ENCODE data around the gene PTPDC1.

Gene PTPDC1

DNA sequence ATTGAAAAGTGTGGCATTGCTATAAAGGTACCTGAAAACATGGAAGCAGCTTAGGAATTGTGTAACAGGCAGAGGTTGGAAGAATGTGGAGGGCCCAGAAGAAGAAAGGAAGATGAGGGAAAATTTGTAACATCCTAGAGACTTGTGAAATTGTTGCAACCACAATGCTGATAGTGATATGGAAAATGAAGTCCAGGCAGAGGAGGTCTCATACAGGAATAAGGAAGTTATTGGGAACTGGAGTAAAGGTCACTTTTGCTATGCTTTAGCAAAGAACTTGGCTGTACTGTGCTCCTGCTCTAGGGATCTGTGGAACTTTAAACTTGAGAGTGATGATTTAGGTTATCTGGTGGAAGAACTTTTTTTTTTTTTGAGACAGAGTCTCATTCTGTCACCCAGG is 43.5 kb downstream of the PTPDC1 start:
- Histone ChIP-seq H3K4me1 (ENCODE audit: control insufficient read depth, insufficient read depth, low read length) (no peaks in the 10 kb centered on the region), H3K9me3 (ENCODE audit: control insufficient read depth, low read length) (no peaks in the 10 kb centered on the region), H3K4me3 (ENCODE audit: low read length) (no peak overlapping the region), H3K27me3 (ENCODE audit: control insufficient read depth, insufficient read depth, low read length) (no peaks in the 10 kb centered on the region), H3K36me3 (ENCODE audit: control insufficient read depth, insufficient read depth, low read length) (no peaks in the 10 kb centered on the region), H3K9ac (ENCODE audit: low read length) (no peak overlapping the region)

DNA sequence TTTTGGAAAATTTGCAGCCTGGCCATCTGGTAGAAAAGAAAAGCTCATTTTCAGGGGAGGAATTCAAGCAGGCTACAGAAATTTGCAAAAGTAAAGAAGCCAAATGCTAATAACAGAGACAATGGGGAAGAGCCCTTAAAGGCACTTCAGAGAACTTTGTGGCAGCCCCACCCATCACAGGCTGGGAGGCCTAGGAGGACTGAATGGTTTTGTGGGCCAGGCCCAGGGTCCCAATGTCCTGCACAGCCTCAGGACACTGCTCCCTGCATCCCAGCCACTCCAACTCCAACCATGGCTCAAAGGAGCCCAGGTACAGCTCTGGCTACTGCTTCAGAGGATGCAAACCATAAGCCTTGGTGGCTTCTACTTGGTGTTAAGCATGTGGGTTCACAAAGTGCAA is 44.3 kb downstream of the PTPDC1 start:
- no peaks in the 10 kb centered on the region for H3K9me3 ChIP-seq (ENCODE audit: control insufficient read depth, low read length)

DNA sequence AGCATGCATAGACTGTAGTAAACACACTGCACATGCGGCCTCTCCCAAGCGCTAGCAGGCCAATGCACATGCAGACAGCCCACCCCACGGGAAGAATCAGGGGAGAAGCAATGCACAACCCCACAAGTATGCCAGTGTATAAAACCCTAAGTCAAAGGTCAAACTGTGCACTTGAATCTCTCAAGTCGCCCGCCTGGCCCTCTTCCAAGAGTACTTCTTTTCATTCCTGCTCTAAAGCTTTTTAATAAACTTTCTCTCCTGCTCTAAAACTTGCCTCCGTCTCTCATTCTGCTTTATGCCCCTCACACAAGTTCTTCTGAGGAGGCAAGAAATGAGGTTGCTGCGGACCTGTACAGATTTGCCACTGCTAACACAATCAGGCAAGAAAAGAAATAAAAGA is 50.4 kb downstream of the PTPDC1 start:
- no peaks in the 10 kb centered on the region for H3K9me3 ChIP-seq (ENCODE audit: control insufficient read depth, low read length)
- H3K4me1 ChIP-seq (ENCODE audit: control insufficient read depth, insufficient read depth, low read length) = peaks cover 8% of the 10 kb centered on the region
- no peak overlapping the region for H3K4me3 ChIP-seq (ENCODE audit: low read length)
- H3K9ac ChIP-seq (ENCODE audit: low read length) = no peak overlapping the region
- H3K36me3 ChIP-seq (ENCODE audit: control insufficient read depth, insufficient read depth, low read length) = no peaks in the 10 kb centered on the region
- H3K27me3 ChIP-seq (ENCODE audit: control insufficient read depth, insufficient read depth, low read length) = no peaks in the 10 kb centered on the region

More for the DNA sequence above, 44.3 kb downstream of the PTPDC1 start:
- H3K4me1 ChIP-seq (ENCODE audit: control insufficient read depth, insufficient read depth, low read length) = no peaks in the 10 kb centered on the region
- H3K4me3 ChIP-seq (ENCODE audit: low read length) = no peak overlapping the region
- H3K9ac ChIP-seq (ENCODE audit: low read length) = no peak overlapping the region
- H3K36me3 ChIP-seq (ENCODE audit: control insufficient read depth, insufficient read depth, low read length) = no peaks in the 10 kb centered on the region
- H3K27me3 ChIP-seq (ENCODE audit: control insufficient read depth, insufficient read depth, low read length) = no peaks in the 10 kb centered on the region

DNA sequence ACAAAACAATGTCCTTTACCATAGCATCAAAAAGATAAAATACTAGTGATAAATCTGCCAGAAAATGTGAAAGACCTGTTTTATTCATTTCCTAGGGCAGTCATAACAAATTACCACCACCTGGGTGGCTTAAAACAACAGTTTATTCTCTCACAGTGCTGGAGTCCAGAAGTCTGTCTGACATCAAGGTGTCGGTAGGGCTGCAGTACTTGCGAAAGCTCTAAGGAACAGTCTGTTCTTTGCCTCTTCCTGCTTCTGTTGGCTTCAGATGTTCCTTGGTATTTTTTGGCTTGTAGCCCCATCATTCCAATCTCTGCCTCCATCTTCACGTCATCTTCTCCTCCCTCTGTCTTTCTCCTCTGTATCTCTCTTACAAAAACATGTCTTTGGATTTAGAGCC is 51.0 kb downstream of the PTPDC1 start:
- Histone ChIP-seq H3K36me3 (ENCODE audit: control insufficient read depth, insufficient read depth, low read length) (no peaks in the 10 kb centered on the region), H3K4me3 (ENCODE audit: low read length) (no peak overlapping the region), H3K4me1 (ENCODE audit: control insufficient read depth, insufficient read depth, low read length) (peaks cover 12% of the 10 kb centered on the region), H3K9me3 (ENCODE audit: control insufficient read depth, low read length) (no peaks in the 10 kb centered on the region), H3K9ac (ENCODE audit: low read length) (no peak overlapping the region), H3K27me3 (ENCODE audit: control insufficient read depth, insufficient read depth, low read length) (no peaks in the 10 kb centered on the region)

DNA sequence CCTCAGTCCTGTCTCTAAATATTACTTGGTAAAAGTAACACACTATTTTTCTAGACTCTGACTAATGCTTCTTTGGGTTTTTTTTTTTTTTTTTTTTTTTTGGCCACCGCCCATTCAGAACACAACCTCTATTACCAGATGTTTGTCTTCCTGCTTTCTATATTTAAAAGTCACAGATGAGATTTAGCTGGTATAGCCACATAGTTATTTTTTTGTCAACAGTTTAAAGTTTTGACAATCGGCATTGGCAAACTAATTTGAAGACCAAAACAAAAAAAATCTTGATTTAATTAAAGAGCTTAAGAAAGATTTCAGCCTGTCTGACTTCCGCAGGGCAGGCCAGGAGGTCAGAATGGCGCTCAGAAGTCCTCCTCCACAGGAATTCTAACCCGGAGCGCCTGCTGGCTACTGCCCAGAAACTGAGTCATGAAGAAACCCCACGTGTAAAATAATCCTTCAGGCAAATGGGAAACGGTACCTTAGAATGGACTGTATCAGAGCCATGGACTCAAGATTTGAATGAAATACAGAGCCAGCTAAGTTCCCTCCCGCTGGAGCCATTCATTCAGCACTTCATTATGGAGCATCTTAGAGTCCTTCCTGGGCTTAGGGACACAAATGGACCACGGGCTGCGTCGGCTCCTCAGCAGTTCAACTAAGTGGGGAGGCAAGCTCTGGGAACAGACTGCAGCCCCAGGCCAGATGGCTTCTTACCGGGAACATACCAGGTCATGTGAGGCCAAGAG is 55.6 kb downstream of the PTPDC1 start:
- H3K9me3 ChIP-seq (ENCODE audit: control insufficient read depth, low read length) = no peaks in the 10 kb centered on the region
- peak overlapping the region; percentile 18 for H3K9ac ChIP-seq (ENCODE audit: low read length)
- H3K4me3 ChIP-seq (ENCODE audit: low read length) = no peak overlapping the region
- no peaks in the 10 kb centered on the region for H3K36me3 ChIP-seq (ENCODE audit: control insufficient read depth, insufficient read depth, low read length)
- peaks cover 35% of the 10 kb centered on the region for H3K4me1 ChIP-seq (ENCODE audit: control insufficient read depth, insufficient read depth, low read length)
- no peaks in the 10 kb centered on the region for H3K27me3 ChIP-seq (ENCODE audit: control insufficient read depth, insufficient read depth, low read length)

DNA sequence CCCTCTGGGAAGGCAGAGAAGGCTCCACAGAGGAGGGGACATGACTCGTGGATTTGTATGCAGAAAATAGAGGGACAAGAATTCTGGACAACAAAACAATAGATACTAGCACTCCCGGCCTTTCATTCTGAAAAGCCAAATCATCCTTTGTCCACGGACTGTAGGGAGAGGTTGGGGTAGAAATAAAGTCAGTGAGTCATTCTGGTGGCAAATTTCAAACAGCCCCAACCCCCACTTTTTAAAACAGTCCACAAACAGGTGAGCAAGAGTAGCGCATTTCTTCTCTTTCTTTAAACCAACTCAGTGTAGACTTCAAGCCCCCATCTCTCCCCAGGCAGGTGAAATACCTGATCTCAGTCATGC is 56.1 kb downstream of the PTPDC1 start:
- no peaks in the 10 kb centered on the region for H3K27me3 ChIP-seq (ENCODE audit: control insufficient read depth, insufficient read depth, low read length)

DNA sequence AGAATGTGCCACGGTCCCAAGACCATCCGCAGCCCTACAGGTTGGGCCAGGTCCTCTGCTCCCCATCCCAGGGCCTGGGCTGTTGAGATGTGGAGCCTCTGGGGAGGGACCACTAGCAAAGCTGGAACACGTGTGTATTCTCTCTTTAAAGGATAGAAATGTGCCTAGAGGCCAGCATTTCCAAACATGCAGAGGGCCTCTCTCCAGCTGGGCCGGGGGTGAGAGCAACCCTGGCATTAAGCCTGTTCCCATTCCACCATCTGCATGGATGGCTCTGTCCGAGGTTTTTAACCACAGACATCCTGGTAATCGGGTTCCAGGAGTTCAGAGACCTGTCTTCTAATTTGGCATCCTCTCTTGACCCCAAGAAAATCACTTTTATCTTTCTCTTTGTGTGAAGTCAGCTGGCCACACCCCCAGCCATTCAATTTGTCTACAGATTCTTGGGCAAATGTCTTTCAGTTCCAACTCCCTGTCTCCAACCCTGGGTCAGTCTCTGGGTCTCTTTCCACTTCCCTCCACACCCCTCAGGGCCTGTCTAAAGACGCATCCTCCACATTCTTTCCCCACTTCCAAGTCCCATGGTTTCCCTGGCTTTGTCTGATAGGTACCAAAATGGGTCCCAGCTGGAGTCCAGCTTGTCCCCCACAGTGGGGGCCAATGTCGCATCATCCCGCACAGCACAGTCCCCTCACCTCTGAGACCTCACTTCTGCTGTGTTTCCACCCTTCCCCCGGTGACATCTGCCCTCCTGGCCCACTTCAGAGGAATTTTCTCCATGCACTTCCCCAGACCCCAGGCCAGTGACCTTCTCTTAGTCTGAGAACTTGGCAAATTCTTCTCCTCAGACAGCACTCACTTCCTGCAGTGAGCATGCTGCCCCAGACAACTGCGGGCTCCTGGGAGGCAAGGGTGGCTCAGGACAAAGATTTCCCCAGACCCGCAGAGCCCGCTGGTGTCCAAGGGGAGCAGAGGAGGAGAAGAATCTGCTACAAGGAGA is 56.8 kb downstream of the PTPDC1 start:
- no peak overlapping the region for H3K4me3 ChIP-seq (ENCODE audit: low read length)
- H3K27me3 ChIP-seq (ENCODE audit: control insufficient read depth, insufficient read depth, low read length) = no peaks in the 10 kb centered on the region
- no peaks in the 10 kb centered on the region for H3K36me3 ChIP-seq (ENCODE audit: control insufficient read depth, insufficient read depth, low read length)
- H3K9me3 ChIP-seq (ENCODE audit: control insufficient read depth, low read length) = no peaks in the 10 kb centered on the region
- peaks cover 34% of the 10 kb centered on the region for H3K4me1 ChIP-seq (ENCODE audit: control insufficient read depth, insufficient read depth, low read length)
- no peak overlapping the region for H3K9ac ChIP-seq (ENCODE audit: low read length)

More for the DNA sequence above, 56.1 kb downstream of the PTPDC1 start:
- Histone ChIP-seq H3K4me1 (ENCODE audit: control insufficient read depth, insufficient read depth, low read length) (peaks cover 36% of the 10 kb centered on the region), H3K4me3 (ENCODE audit: low read length) (no peak overlapping the region), H3K36me3 (ENCODE audit: control insufficient read depth, insufficient read depth, low read length) (no peaks in the 10 kb centered on the region), H3K9me3 (ENCODE audit: control insufficient read depth, low read length) (no peaks in the 10 kb centered on the region), H3K9ac (ENCODE audit: low read length) (no peak overlapping the region)

DNA sequence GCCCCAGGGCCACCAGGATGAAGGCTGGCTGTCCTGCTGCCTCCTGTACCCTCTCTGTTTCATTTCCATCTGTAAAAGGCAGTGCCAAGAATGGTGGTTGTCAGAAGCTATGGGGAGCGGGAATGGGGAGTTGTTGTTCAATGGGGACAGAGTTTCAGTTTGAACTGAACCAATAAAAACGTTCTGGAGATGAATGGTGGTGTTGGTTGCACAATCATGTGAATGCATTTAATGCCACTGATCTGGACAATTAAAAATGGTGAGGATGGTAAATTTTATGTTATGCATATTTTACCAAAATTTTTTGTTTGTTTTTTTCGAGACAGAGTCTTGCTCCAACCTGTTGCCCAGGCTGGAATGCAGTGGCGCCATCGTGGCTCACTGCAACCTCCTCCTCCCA is 58.1 kb downstream of the PTPDC1 start:
- H3K9ac ChIP-seq (ENCODE audit: low read length) = no peak overlapping the region
- no peaks in the 10 kb centered on the region for H3K9me3 ChIP-seq (ENCODE audit: control insufficient read depth, low read length)
- H3K4me1 ChIP-seq (ENCODE audit: control insufficient read depth, insufficient read depth, low read length) = peaks cover 34% of the 10 kb centered on the region
- no peaks in the 10 kb centered on the region for H3K36me3 ChIP-seq (ENCODE audit: control insufficient read depth, insufficient read depth, low read length)
- no peak overlapping the region for H3K4me3 ChIP-seq (ENCODE audit: low read length)
- no peaks in the 10 kb centered on the region for H3K27me3 ChIP-seq (ENCODE audit: control insufficient read depth, insufficient read depth, low read length)

DNA sequence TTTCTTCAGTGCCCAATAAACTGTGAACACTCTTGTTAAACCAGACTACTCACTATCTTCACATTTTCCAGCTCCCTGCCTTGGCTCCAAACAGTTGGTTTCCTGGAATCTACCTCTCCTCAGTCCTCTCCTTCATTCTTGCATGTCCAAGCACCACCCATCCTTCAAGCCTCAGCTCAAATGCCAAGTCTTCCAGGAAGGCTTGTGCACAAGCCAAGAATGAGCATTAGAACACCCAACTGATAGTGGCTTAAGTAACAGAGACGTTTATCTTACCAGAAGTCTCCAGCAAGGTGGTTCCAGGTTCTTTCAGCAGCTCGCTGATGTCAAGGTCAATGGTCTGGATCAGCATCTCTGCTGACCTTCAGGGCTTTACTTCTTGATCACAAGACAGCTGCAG is 60.1 kb downstream of the PTPDC1 start:
- Histone ChIP-seq H3K36me3 (ENCODE audit: control insufficient read depth, insufficient read depth, low read length) (no peaks in the 10 kb centered on the region), H3K27me3 (ENCODE audit: control insufficient read depth, insufficient read depth, low read length) (no peaks in the 10 kb centered on the region), H3K9ac (ENCODE audit: low read length) (no peak overlapping the region), H3K4me1 (ENCODE audit: control insufficient read depth, insufficient read depth, low read length) (peaks cover 34% of the 10 kb centered on the region), H3K4me3 (ENCODE audit: low read length) (no peak overlapping the region), H3K9me3 (ENCODE audit: control insufficient read depth, low read length) (no peaks in the 10 kb centered on the region)

DNA sequence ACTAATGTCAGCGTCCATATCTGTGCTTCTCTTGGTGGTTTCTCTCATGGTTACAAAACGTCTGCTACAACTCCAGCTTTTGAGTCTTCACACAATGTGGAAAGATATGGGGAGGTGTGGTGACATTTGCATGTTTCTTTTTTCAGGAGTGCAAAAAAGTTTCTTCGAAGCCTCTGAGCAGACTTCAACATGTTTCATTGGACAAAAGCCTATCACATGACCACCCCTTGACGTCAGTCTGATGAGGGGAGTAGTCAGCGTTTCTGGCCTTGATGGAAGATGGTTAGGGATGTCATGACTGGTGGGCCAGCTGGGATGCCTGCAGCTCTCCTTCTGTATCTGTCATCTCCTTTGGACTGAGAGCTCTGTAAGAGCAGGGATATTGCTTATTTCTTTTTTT is 61.4 kb downstream of the PTPDC1 start:
- H3K4me1 ChIP-seq (ENCODE audit: control insufficient read depth, insufficient read depth, low read length) = peaks cover 26% of the 10 kb centered on the region
- no peak overlapping the region for H3K9ac ChIP-seq (ENCODE audit: low read length)
- no peaks in the 10 kb centered on the region for H3K36me3 ChIP-seq (ENCODE audit: control insufficient read depth, insufficient read depth, low read length)
- no peak overlapping the region for H3K4me3 ChIP-seq (ENCODE audit: low read length)
- no peaks in the 10 kb centered on the region for H3K9me3 ChIP-seq (ENCODE audit: control insufficient read depth, low read length)
- H3K27me3 ChIP-seq (ENCODE audit: control insufficient read depth, insufficient read depth, low read length) = no peaks in the 10 kb centered on the region

DNA sequence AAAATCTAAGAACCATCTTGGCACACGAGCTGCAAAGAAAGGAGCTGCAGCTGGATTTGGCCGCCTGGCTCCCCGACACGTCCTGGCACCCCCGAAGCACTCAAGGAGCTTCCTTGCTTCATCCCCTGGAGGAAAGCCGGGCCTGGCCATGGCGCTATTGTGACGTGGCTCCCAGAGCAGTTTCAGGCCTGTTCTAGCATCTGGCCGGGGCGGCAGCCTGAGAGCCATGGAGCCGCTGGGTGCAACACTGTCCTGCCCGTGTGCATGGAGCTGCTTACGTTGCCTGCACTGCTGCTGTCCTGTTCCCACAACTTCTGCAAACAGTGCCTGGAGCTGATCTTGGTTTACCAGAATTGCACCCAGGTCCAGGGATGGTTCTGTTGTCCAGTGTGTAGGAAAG is 63.5 kb downstream of the PTPDC1 start:
- H3K36me3 ChIP-seq (ENCODE audit: control insufficient read depth, insufficient read depth, low read length) = no peaks in the 10 kb centered on the region

DNA sequence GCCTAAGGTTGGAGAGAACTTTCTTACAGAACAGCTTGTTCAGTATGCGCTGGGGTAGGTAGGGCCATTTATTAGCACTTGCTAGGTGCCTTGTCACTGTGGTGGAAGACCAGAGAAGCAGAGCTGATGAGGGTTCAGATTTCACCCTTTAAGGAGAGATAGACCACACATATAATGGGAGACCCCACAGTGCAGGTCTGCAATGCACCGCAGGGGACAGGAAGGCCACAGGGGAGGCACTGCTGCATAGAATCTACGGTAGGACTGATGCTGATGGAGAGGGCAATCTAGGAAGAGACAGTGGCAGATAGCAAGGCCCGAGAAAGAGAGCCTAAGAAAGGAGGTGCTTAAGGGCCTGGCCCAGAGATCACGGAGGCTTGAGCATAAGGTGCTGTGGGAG is 64.2 kb downstream of the PTPDC1 start:
- H3K9ac ChIP-seq (ENCODE audit: low read length) = no peak overlapping the region
- H3K27me3 ChIP-seq (ENCODE audit: control insufficient read depth, insufficient read depth, low read length) = no peaks in the 10 kb centered on the region
- no peaks in the 10 kb centered on the region for H3K36me3 ChIP-seq (ENCODE audit: control insufficient read depth, insufficient read depth, low read length)
- no peak overlapping the region for H3K4me3 ChIP-seq (ENCODE audit: low read length)
- H3K9me3 ChIP-seq (ENCODE audit: control insufficient read depth, low read length) = no peaks in the 10 kb centered on the region
- H3K4me1 ChIP-seq (ENCODE audit: control insufficient read depth, insufficient read depth, low read length) = peaks cover 19% of the 10 kb centered on the region

More for the DNA sequence above, 63.5 kb downstream of the PTPDC1 start:
- Histone ChIP-seq H3K27me3 (ENCODE audit: control insufficient read depth, insufficient read depth, low read length) (no peaks in the 10 kb centered on the region), H3K4me3 (ENCODE audit: low read length) (no peak overlapping the region), H3K9ac (ENCODE audit: low read length) (no peak overlapping the region), H3K4me1 (ENCODE audit: control insufficient read depth, insufficient read depth, low read length) (peaks cover 19% of the 10 kb centered on the region), H3K9me3 (ENCODE audit: control insufficient read depth, low read length) (no peaks in the 10 kb centered on the region)
